Hepatocyte (in vitro differentiated cells): ENCODE measurements around the gene ARL8B.

Experiments
- CTCF ChIP-seq: fragments of 200-600 bp; sonication (generic); IDR thresholded peaks from 2 replicates; pipeline ENCODE4 v1.5.1; 2016; ENCODE audit warnings: antibody characterized with exemption, mild to moderate bottlenecking; ENCODE audit not compliant: poor library complexity
- EZH2 ChIP-seq: fragments of 200-600 bp; sonication (generic); IDR thresholded peaks from 2 replicates; pipeline ENCODE4 v1.6.1; 2016; ENCODE audit warnings: antibody characterized with exemption, mild to moderate bottlenecking, borderline replicate concordance
- EZH2phosphoT487 ChIP-seq: fragments of 200-600 bp; sonication (generic); IDR thresholded peaks from one replicate; pipeline ENCODE4 v1.6.1; 2018; ENCODE audit warnings: antibody characterized with exemption, mild to moderate bottlenecking, low read depth, moderate library complexity; ENCODE audit not compliant: unreplicated experiment, severe bottlenecking

- no peak for TF ChIP-seq CTCF
- TF ChIP-seq EZH2, result no peak
- no peak for TF ChIP-seq EZH2phosphoT487
Measured at GRCh38 chr3:5102532-5102931, 19.6 kb upstream of the ARL8B start.
